GM18867 (cell line): ENCODE results near the gene MRRF.

Experiments
- ATAC-seq: cut with Tn5 transposase; IDR thresholded peaks from one replicate; pipeline ENCODE4 v1.9.1; 2021; ENCODE audit warnings: mild to moderate bottlenecking, moderate library complexity; ENCODE audit not compliant: unreplicated experiment

MRRF gene

DNA sequence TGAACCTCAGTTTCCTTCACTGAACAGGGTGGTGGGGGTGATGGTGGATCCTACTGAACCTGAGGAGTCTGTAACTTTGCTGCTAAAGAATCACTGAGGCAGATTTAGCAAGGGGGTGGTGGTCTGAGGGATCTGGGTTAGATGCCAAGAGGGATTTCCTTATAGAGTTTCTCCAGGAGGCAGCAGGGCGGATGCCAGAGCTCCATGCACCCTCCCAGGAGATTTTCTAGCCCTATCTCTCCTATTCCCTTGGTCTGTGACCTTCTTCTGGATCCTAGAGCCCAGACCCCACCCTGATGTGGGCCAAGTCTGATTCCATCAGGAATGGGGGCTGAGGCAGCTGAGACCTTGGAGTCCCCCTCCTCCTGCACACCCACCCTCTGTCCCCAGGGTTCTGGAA lies 112.1 kb downstream of the MRRF start:
- no peak for ATAC-seq

DNA sequence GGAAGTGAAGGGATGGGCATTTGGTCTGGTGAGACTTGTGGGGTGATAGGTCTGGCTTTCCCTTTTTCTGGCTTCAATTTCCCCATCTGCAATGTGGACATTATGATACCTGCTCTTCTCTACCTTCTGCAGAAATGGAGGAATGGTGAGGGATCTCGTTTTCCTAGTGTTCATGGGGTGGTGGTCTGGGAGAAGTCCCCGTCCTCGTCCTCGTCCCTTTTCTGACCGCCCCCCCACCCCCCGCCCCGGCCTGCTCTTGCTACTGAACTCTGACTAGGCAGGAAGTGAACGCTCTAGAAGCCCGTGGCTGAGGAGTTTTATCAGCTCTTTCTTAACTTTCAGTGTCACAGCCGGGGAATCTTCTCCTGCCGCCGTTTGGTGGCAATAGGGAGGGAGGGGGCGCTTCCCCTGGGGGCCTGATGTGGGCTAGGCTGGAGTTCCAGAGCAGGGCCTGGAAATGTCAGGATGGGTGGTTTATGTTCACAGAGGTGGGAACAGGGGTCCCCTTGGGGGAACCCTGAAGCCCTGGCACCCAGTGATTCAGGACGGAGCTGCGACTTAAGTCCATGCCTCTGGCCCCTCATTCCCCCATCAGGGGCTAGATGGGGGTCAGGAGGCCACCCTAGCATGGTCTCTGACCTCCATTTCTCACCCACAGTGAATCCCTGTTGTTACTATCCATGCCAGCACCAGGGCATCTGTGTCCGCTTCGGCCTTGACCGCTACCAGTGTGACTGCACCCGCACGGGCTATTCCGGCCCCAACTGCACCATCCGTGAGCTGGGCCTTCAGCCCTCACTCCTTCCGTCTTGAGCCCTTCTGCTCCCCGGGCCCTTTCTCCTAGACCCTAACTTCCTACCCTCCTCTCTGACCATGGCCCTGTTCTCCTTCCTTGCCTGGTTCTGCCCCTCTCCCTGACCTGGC lies 112.8 kb downstream of the MRRF start:
- no peak for ATAC-seq

GRCh38 chr9:122378236-122378635 lies 113.6 kb downstream of the MRRF start:
- ATAC-seq: no peak

DNA sequence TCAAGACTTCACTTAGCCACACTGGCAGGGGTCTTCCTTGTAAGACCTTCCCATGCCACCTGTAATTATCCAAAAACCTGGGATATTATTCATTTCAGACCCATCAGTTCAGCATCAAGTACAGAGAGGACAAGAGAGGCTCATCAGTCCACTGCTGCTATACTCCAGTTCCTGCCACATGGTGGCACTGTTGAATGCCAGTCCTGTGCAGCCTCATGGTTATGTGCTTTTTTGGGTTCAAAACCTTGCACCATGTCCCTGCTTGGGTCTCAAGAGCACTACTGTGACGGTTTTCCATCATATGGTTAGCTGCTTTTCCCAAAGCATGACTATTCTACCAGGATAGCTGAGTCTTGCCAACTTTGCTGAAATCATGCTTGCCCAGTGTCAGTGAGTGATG lies 114.7 kb downstream of the MRRF start:
- no peak for ATAC-seq

GRCh38 chr9:122380293-122380692 lies 115.6 kb downstream of the MRRF start:
- no peak for ATAC-seq
